ENCODE measurements around the gene COA5.

GRCh38 chr2:98571121-98571701, 37.1 kb downstream of the COA5 start:
- no peak for TF ChIP-seq POLR2A (IDR thresholded peaks at IDR 0.05; ENCODE audit: low read length)
- TF ChIP-seq GATA1 (IDR thresholded peaks at IDR 0.05; ENCODE audit: low read depth, low read length) = no peak
